GM18907 (cell line): ENCODE measurements around the gene INHBE.
A peak's percentile ranks its signal among the peaks of the same experiment; 100 is the strongest.

ENCODE experiments used
- ATAC-seq: cut with Tn5 transposase; IDR thresholded peaks from one replicate; pipeline ENCODE4 v1.9.1; 2021; ENCODE audit warnings: mild to moderate bottlenecking, moderate library complexity; ENCODE audit not compliant: unreplicated experiment

INHBE gene

GRCh38 chr12:57459750-57460467 lies 4.8 kb downstream of the INHBE start, which contains the start of gene GLI1:
Gene GLI1, plus strand, starts transcription at chr12:57459785. Its CDS starts 3,907 bp downstream, at chr12:57463692.
- no peak for ATAC-seq

GRCh38 chr12:57460468-57460784 lies 5.3 kb downstream of the INHBE start:
- no peak for ATAC-seq

GRCh38 chr12:57460841-57461275 lies 5.8 kb downstream of the INHBE start:
- no peak for ATAC-seq

- no peak for ATAC-seq
Observed at GRCh38 chr12:57461276-57461916, 6.3 kb downstream of the INHBE start.

- no peak for ATAC-seq
Observed at GRCh38 chr12:57461917-57462250, 6.8 kb downstream of the INHBE start.

- peak; percentile 62 for ATAC-seq
Observed at GRCh38 chr12:57462251-57462911, 7.3 kb downstream of the INHBE start.

- no peak for ATAC-seq
Observed at GRCh38 chr12:57462912-57463253, 7.8 kb downstream of the INHBE start.

GRCh38 chr12:57464569-57464968 lies 9.5 kb downstream of the INHBE start:
- ATAC-seq, result no peak

- no peak for ATAC-seq
Observed at GRCh38 chr12:57465030-57465746, 10.1 kb downstream of the INHBE start.

GRCh38 chr12:57465747-57466505 lies 10.8 kb downstream of the INHBE start:
- ATAC-seq, result no peak

GRCh38 chr12:57467212-57467874 lies 12.2 kb downstream of the INHBE start:
- ATAC-seq, result no peak

- no peak for ATAC-seq
Observed at GRCh38 chr12:57467915-57468314, 12.8 kb downstream of the INHBE start.

- no peak for ATAC-seq
Observed at GRCh38 chr12:57469296-57470164, 14.4 kb downstream of the INHBE start.

- no peak for ATAC-seq
Observed at GRCh38 chr12:57470286-57470969, 15.3 kb downstream of the INHBE start.

GRCh38 chr12:57470970-57471656 lies 16.0 kb downstream of the INHBE start:
- ATAC-seq, result no peak

GRCh38 chr12:57471661-57472060 lies 16.6 kb downstream of the INHBE start:
- no peak for ATAC-seq

- ATAC-seq, result no peak
Observed at GRCh38 chr12:57472391-57472790, 17.3 kb downstream of the INHBE start.

- no peak for ATAC-seq
Observed at GRCh38 chr12:57473392-57473791, 18.3 kb downstream of the INHBE start.
